GM18519 (cell line): ENCODE results near the gene HPS1.
"Not testable (repeated sequence)": the region's sequence is repeated elsewhere in the genome, so short reads cannot be mapped to it uniquely, and the experiment has no call there.

Experiments used
- ATAC-seq: cut with Tn5 transposase; IDR thresholded peaks from one replicate; pipeline ENCODE4 v1.9.1; 2021; ENCODE audit warnings: mild to moderate bottlenecking, moderate library complexity; ENCODE audit not compliant: unreplicated experiment, low FRiP score

The HPS1 gene

GRCh38 chr10:98396096-98397063 lies 50.4 kb downstream of the HPS1 start:
- ATAC-seq = no peak

- ATAC-seq = no peak
These were observed 51.8 kb downstream of the HPS1 start for GRCh38 chr10:98394851-98395440.

GRCh38 chr10:98391578-98391991 lies 55.1 kb downstream of the HPS1 start:
- peak; percentile 75 for ATAC-seq

- peak; percentile 36 for ATAC-seq
These were observed 55.7 kb downstream of the HPS1 start for GRCh38 chr10:98391065-98391464.

- ATAC-seq = no peak
These were observed 56.3 kb downstream of the HPS1 start for GRCh38 chr10:98390406-98390805.

- no peak for ATAC-seq
These were observed 57.3 kb downstream of the HPS1 start for GRCh38 chr10:98389398-98389797.

- ATAC-seq = no peak
These were observed 58.6 kb downstream of the HPS1 start for GRCh38 chr10:98388101-98388655.

GRCh38 chr10:98384531-98385133 lies 62.1 kb downstream of the HPS1 start:
- no peak for ATAC-seq

- no peak for ATAC-seq
These were observed 62.9 kb downstream of the HPS1 start for GRCh38 chr10:98383869-98384268.

GRCh38 chr10:98383134-98383667 lies 63.5 kb downstream of the HPS1 start:
- ATAC-seq = not testable (repeated sequence)

GRCh38 chr10:98382691-98383101 lies 64.0 kb downstream of the HPS1 start:
- ATAC-seq = no peak

GRCh38 chr10:98380493-98381339 lies 66.0 kb downstream of the HPS1 start:
- no peak for ATAC-seq

- no peak for ATAC-seq
These were observed 68.0 kb downstream of the HPS1 start for GRCh38 chr10:98378722-98379121.

- no peak for ATAC-seq
These were observed 69.2 kb downstream of the HPS1 start for GRCh38 chr10:98377536-98377935.

- no peak for ATAC-seq
These were observed 69.7 kb downstream of the HPS1 start for GRCh38 chr10:98377001-98377400.

- ATAC-seq = no peak
These were observed 70.2 kb downstream of the HPS1 start for GRCh38 chr10:98376485-98376884.

- no peak for ATAC-seq
These were observed 72.3 kb downstream of the HPS1 start for GRCh38 chr10:98374217-98374985.

- ATAC-seq = no peak
These were observed 73.3 kb downstream of the HPS1 start for GRCh38 chr10:98373260-98374040.
